Measurements from ENCODE around the gene ANXA11.

- peak in 1 of 2 donors; percentile 37 for TF ChIP-seq CTCF (conservative IDR thresholded peaks at IDR 0.05 in 1 of 2, IDR thresholded peaks at IDR 0.05 in 1 of 2; ENCODE audit: low read depth in 1 of 2, low read length in 2 of 2)
- TF ChIP-seq EZH2 (IDR thresholded peaks at IDR 0.05; ENCODE audit: low read length, missing control alignments): no peak
These were observed 5.5 kb downstream of the ANXA11 start for GRCh38 chr10:80199828-80200227.
